HepG2 (cell line): Measurements from ENCODE around the gene GAREM1.

Experiments used
- FOXJ3 ChIP-seq: sonication (generic); formaldehyde crosslinking; IDR thresholded peaks from 2 replicates; pipeline ENCODE4 v1.4.0; 2020; ENCODE audit warnings: missing genetic modification reagents, mild to moderate bottlenecking, borderline replicate concordance
- JUN ChIP-seq: sonication (generic); formaldehyde crosslinking; IDR thresholded peaks from 2 replicates; pipeline ENCODE4 v1.4.0; 2020; ENCODE audit warnings: mild to moderate bottlenecking, missing genetic modification reagents
- PCBP1 ChIP-seq: fragments of 200-400 bp; formaldehyde crosslinking; IDR thresholded peaks from 2 replicates; pipeline ENCODE4 v1.6.1; 2017; ENCODE audit warnings: mild to moderate bottlenecking, low read depth, low read length, borderline replicate concordance
- PCBP2 ChIP-seq: fragments of 200-400 bp; formaldehyde crosslinking; optimal IDR thresholded peaks from 2 replicates; pipeline ENCODE3; 2018; ENCODE audit warnings: low read length, low read depth; ENCODE audit not compliant: poor library complexity, severe bottlenecking
- RAD51 ChIP-seq: fragments of 450-650 bp; IDR thresholded peaks from 2 replicates; pipeline ENCODE4 v1.6.1; 2016; ENCODE audit warnings: borderline replicate concordance
- RNF2 ChIP-seq: fragments of 450-650 bp; conservative IDR thresholded peaks from 2 replicates; pipeline ENCODE4 v1.6.1; 2016; ENCODE audit warnings: low read depth
- TCF7L2 ChIP-seq: IDR thresholded peaks from 2 replicates; pipeline ENCODE4 v1.6.1; 2011; ENCODE audit warnings: mild to moderate bottlenecking, low read depth, low read length, moderate library complexity
- TRIM24 ChIP-seq: sonication (generic); formaldehyde crosslinking; IDR thresholded peaks from 2 replicates; pipeline ENCODE4 v1.8.0; 2022; ENCODE audit warnings: mild to moderate bottlenecking, missing genetic modification reagents
- ZNF839 ChIP-seq: sonication (generic); formaldehyde crosslinking; IDR thresholded peaks from 2 replicates; pipeline ENCODE4 v1.4.0; 2020; ENCODE audit warnings: missing genetic modification reagents, mild to moderate bottlenecking, borderline replicate concordance
- TF ChIP-seq, protein P1 (sequence below): sonication (generic); formaldehyde crosslinking; IDR thresholded peaks from 2 replicates; pipeline ENCODE4 v1.8.0; 2022; ENCODE audit warnings: mild to moderate bottlenecking, missing genetic modification reagents, borderline replicate concordance

DNA sequence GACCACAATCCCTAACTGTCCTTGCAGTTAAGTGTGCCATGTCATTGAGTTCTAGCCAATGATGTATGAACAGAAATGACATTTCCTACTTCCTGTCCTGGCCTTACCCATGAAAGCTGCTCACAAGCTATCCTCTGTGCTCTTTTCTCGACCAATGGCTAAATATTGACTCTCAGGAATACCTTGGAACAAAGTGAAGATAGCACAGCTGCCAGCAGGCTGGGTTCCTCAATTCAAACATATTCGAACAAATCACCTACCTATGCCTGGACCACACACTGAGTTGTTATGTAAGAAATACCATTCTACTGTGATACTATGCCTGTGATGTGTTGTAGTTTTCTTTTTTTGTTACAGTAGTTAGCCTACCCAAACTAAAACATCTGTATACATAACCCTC, 65.1 kb downstream of the GAREM1 start:
- no peak for TF ChIP-seq RNF2
- TF ChIP-seq PCBP1: no peak
- no peak for TF ChIP-seq TRIM24
- TF ChIP-seq RAD51: no peak
- no peak for TF ChIP-seq FOXJ3
- no peak for TF ChIP-seq ZNF839
- TF ChIP-seq TCF7L2: no peak
- TF ChIP-seq, protein P1, sequence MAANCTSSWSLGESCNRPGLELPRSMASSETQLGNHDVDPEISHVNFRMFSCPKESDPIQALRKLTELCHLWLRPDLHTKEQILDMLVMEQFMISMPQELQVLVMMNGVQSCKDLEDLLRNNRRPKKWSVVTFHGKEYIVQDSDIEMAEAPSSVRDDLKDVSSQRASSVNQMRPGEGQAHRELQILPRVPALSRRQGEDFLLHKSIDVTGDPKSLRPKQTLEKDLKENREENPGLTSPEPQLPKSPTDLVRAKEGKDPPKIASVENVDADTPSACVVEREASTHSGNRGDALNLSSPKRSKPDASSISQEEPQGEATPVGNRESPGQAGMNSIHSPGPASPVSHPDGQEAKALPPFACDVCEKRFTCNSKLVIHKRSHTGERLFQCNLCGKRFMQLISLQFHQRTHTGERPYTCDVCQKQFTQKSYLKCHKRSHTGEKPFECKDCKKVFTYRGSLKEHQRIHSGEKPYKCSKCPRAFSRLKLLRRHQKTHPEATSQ (CRISPR knock-in tag): no peak
- no peak for TF ChIP-seq JUN
- no peak for TF ChIP-seq PCBP2
